ENCODE results near the gene COL25A1.
"Not testable (repeated sequence)": the region's sequence is repeated elsewhere in the genome, so short reads cannot be mapped to it uniquely, and the experiment has no call there.

The COL25A1 gene

GRCh38 chr4:108903464-108904221 is 398.8 kb downstream of the COL25A1 start:
- no peak for DNase-seq (ENCODE audit: low spot score)

- no peak for DNase-seq (ENCODE audit: low spot score)
Measured at GRCh38 chr4:108902769-108903168, 399.7 kb downstream of the COL25A1 start.

- DNase-seq (ENCODE audit: low spot score): no peak
Measured at GRCh38 chr4:108901291-108901690, 401.2 kb downstream of the COL25A1 start.

DNA sequence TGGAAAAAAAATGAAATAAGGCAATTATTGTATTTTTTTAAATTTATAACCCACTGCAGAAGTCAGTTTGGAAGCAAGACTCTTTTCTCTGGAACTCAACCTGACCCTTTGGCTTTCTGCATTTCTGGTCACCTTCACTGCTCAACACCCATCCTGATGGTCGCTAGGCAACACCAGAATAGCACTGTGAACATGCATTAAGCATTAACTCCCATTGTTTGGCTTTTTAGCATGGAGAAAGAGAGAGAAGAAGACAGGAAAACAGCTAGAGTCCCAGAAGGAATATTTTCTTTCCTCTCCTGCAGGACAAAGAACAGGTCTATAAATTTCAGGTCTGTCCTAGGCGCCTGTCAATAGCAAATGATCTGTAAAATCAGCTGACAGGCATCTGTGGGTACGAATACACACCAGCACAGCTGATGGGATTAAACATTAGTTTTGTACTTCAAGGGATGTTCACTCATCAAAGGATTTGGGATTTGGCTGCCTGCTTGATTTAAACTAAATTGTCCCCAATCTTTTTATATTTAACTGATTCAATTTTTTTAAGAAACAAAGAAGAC is 402.4 kb downstream of the COL25A1 start:
- no peak for DNase-seq (ENCODE audit: low spot score)

GRCh38 chr4:108893468-108893867 is 409.0 kb downstream of the COL25A1 start:
- DNase-seq (ENCODE audit: low spot score): no peak

DNA sequence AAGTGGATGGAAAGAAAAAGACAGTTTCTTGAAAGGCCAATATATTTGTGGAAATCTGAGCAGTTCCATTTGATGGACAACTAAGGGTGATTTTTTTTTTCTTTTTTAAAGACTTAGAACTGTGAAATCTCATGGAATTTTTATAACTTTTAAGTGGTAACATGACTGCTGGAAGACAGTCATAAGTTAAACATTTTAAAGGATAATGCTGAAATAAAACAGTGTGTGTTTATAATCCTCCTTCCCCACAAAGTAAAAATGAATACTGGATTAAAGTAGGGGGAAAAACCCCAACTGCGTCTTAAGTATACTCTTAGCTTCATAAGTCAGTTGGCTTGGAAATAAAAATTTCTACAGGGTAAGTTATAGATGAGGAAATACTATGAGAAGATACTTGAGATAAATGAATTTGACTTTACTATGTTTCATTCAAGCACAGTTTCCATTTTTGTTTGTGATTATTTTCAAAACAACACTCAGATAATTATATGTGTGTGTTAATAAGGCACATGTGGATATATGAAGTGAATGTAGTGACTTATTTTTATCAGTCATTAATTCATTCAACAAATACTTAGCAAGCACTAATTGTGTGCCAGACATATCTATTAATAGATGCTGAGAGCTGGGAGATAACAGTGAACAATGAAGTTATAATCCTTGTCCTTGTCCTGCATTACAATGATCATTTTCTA is 410.4 kb downstream of the COL25A1 start:
- no peak for DNase-seq (ENCODE audit: low spot score)

DNA sequence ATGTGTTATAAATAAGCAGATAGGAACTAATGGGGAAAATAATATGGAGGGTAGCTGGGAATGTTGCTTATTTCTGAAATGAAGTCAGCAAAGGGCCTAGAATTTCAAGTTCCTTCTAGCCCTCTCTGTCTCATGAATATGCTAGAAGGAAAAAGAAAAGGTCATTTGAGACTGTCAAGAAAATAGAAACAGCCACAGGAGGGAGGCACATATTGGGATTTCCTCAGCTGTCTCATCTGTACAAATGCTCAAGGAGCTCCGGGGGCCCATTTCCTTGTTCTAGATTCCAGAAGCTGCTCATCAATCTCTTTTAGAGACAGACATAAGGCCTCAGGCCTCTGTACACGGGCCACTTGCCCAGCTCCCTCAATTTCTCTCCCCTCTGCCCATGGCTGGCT is 412.0 kb downstream of the COL25A1 start:
- DNase-seq (ENCODE audit: low spot score): no peak

- no peak for DNase-seq (ENCODE audit: low spot score)
Measured at GRCh38 chr4:108889696-108890483, 412.6 kb downstream of the COL25A1 start.

DNA sequence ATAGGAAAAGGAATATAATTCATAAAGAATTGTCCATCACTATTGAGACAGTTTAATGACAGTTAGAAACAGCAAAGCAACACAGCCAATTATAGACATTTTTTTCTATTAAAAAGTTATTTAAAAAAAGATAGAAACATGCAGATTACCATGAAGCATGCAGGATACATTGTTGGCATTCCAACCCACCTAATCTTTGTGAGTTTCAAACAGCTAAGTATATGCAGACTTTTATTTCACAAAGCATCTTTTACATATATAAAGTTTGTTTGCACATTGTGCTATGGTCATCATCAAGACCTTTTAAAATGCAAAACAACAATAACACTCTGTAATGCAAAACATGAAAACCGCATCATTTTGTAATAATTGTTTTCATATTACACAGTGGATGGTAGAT is 413.7 kb downstream of the COL25A1 start:
- DNase-seq (ENCODE audit: low spot score): no peak

- DNase-seq (ENCODE audit: low spot score): no peak
Measured at GRCh38 chr4:108887034-108887433, 415.4 kb downstream of the COL25A1 start.

DNA sequence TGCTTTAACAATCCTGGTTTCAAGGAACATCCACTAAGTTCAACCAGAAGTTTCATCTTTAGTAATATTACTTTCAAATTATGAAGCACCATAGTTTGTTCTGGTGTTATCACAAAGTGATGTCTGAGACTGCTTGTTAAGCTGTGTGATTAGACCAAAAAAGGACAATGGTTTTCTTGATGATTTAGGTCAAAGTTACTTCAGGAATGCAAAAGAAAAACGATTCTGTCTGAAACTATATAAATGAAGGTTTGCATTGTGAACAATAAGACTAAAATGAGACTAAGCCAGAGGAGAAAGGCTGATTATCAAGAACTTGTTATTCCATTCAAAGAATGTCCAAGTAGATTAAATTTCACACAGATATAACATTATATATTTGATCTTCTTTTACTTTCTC is 417.2 kb downstream of the COL25A1 start:
- DNase-seq (ENCODE audit: low spot score): no peak

DNA sequence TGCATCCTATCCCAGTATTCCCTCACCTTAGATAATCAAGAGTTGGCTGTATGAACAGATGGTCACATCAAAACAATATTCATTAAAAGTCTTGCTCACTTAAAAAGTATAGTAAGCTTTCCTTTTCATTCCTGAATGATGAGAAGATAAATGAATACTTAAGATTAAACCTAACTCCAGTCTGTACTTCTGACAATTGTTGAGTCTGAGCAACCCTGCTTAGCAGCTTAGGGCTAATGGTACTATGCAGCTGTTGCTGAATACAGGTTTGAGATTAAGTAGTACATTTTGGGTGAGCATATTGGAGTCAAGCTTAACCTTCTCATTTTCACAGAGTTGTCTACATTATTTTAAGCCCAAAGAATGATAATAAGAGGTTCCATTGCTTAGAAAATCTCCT is 417.9 kb downstream of the COL25A1 start:
- DNase-seq (ENCODE audit: low spot score): no peak

DNA sequence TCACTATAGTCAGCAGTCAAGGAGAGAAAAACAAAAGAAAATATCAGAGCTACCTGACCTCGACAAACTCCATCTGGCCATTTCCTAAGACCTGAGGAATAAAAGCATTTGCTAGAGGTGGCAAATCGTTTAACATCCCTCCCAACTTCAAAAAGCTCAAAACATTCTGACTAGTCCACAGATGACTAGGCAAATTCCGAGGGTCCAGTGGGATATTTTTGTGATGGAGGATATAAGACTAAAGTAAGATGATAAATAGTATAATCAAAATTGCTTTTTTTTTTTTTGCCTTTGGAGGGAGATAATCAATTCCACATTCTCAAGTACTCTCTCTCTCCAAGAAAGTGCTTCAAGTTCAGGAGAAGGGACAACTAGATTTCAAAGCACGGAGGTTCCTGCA is 420.5 kb downstream of the COL25A1 start:
- DNase-seq (ENCODE audit: low spot score): no peak

DNA sequence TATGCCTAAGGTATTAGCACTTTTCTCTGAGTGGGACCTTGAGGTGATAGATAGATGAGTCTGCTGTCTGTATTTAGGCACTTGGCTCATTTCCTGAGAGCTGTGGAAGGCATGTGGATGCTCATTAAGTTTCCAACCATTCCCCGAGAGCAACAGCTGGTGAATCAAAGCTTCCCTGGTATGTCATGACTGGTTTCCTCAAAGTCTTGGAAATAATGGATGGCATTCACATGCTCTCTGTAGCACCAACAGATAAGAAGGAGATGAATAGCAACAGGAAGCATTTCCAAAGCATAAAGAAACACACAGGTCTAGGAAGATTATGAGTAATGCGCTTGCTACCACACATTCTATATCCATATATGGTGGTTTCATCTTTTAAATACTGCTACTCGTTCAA is 421.3 kb downstream of the COL25A1 start:
- no peak for DNase-seq (ENCODE audit: low spot score)

- DNase-seq (ENCODE audit: low spot score): no peak
Measured at GRCh38 chr4:108878806-108879205, 423.7 kb downstream of the COL25A1 start.

DNA sequence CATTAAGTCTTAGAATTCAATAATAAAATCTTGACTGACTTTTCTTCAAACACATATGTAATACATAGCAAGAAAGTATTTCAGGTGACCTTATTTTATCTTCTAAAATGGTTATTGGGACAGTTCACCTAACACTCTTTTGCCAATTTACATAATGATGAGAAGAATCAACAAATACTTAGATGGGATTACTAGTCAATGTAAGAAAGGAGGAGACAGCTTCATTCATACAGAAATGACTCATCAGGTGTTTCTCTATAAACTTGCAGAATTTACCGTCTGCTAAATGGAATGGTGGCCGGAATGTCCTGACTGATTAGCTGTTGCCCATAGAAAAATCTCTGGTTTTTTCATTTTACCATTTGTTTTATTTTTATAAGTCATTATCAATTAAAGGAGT is 424.6 kb downstream of the COL25A1 start:
- no peak for DNase-seq (ENCODE audit: low spot score)

GRCh38 chr4:108874806-108875205 is 427.7 kb downstream of the COL25A1 start:
- no peak for DNase-seq (ENCODE audit: low spot score)

GRCh38 chr4:108869970-108870369 is 432.5 kb downstream of the COL25A1 start:
- DNase-seq (ENCODE audit: low spot score): not testable (repeated sequence)

GRCh38 chr4:108868606-108869227 is 433.7 kb downstream of the COL25A1 start:
- DNase-seq (ENCODE audit: low spot score): no peak

GRCh38 chr4:108867476-108867875 is 435.0 kb downstream of the COL25A1 start:
- no peak for DNase-seq (ENCODE audit: low spot score)

GRCh38 chr4:108861334-108861733 is 441.1 kb downstream of the COL25A1 start:
- no peak for DNase-seq (ENCODE audit: low spot score)

- no peak for DNase-seq (ENCODE audit: low spot score)
Measured at GRCh38 chr4:108854786-108855185, 447.7 kb downstream of the COL25A1 start.
